GM21825 (cell line): ENCODE data around the gene GCNT4.

Experiments used
- ATAC-seq: cut with Tn5 transposase; IDR thresholded peaks from one replicate; pipeline ENCODE4 v1.9.1; 2021; ENCODE audit warnings: mild to moderate bottlenecking, moderate library complexity; ENCODE audit not compliant: unreplicated experiment

GCNT4 gene

DNA sequence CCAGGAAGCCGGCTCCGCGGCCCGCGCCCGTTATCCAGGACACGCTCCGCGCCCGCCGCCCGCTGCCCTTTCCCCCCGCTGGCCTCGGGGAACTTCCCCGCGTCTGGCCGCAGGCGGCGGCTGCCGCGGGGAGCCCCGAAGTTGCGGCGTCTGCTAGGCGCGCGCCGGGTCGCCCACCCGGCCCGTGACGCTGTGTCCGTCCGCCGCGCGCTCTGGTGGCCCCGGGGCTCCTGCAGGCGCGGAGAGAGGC lies 621 bp upstream of the GCNT4 start:
- ATAC-seq: no peak

DNA sequence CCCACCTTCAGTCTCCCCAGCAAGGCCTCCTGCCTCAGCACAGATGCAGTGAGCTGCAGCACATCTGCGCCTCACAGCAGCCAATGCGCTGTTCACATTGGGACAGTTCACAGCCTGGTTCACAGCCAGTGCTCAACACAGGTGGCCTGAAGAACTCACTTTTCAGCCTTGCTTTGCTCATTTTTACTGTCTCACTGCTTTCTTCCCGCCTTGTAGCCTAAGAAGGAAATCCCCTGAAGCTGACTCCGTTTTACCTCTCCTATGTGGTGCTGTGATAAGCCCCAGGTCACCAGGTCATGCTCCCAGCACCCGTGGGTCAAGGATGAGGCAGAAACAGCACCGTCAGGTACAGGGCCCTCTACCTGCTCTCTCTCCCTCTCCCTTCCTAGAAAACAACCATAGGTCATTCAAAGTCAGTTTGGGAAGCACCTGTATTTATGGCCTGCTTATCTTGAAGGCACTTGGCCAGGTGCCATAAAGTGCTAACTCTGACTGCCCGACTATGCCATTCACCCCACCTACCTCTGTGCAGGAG lies 1.1 kb downstream of the GCNT4 start:
- ATAC-seq: no peak

DNA sequence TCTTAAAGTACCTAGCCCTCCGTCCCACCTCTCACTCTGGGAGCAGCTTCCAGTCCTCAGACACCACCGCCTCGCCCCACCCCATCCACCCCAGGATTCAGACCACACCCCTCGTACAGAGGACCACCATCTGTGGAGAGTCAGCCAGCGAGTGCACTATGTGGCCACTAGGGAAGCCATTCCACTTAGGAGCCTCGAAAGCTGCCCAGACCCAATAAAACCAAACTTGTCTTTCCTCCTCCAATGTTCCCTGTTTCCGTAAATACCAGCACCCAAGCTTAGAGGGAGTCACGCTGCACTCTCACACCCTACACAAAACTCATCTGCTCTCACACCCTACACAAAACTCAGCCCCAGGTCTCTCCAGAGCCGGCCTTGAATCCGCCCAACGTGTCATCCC lies 1.9 kb downstream of the GCNT4 start:
- ATAC-seq: no peak

DNA sequence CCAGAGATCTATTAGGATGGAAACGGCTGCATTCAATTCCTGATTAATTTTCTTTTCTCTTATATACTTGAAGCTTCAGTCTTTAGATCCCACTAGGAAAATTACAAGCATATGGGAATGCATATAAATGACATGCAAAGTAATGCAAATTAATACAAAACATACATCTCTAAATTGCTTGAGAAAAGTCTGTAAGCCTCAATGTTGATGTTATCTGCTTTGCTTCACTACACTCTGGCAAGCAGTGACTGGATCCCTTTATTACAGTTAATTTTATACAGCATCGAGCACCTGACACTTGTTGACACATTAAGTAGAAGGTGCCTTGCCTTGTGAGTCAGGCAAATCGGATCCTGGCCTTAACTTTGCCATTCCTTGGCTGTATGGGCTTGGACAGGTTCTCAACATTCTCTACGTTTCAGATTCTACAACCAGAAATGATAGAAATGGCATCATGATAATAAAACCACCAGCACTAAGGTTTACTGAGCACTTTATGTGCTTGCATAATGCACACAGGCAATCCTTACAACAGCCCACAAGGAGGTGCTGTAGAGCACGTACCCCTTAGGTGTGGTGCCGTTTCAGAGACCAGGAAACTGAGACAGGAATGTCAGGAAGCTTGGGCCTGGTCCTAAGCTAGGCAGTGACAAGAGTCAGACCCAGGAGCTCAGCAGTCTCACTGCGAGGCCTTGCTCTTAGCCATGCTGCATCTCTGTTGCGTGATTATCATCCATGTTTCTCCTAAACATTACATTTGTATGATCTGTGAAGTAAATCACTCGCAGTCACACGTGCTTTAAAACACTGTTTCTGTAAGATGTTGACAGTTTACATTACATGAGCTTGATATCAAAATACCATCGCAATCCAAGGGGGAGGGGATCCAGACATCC lies 2.7 kb downstream of the GCNT4 start:
- ATAC-seq: no peak

DNA sequence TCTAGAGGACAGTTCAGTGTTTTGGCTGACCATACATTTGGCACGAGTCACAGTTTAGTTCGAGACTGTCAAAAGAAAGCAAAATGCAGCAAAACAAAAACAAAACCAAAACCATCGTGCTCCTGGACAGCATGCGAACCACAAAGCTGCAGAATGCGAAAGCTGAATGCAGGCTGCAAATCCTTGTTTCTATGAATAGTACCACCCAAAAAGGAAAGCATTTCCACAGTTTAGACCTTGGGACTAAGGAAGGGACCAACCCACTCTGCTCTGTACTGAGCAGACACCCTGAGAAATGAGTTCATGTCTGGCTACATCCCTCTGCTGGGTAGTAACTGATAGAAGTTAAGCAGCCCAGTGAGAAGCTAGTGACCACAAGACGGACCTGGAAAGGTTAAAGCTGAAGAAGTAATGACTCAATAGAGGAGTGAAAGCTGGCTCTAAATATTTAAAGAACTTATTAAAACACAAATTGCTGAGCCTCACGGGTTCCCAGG lies 3.9 kb downstream of the GCNT4 start:
- ATAC-seq: peak; percentile 36

DNA sequence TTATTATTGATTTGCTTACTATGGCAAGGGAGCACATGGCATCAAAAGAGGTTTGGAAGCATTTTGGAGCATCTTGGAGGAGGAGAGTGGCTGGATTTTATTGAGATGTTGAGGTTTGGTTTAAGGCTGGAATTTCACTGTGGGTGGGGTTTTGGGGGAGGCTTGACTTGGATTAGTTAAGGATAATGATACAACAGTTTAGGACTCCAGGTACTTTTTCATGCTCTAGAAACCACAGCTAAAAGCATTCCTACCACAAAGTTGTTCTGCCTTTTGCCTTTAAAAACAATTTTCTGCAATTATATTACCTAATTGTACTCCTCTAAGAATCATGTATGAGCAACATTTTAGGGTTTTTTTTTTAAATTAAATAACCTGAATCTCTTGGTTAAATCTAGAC lies 5.0 kb downstream of the GCNT4 start:
- no peak for ATAC-seq

DNA sequence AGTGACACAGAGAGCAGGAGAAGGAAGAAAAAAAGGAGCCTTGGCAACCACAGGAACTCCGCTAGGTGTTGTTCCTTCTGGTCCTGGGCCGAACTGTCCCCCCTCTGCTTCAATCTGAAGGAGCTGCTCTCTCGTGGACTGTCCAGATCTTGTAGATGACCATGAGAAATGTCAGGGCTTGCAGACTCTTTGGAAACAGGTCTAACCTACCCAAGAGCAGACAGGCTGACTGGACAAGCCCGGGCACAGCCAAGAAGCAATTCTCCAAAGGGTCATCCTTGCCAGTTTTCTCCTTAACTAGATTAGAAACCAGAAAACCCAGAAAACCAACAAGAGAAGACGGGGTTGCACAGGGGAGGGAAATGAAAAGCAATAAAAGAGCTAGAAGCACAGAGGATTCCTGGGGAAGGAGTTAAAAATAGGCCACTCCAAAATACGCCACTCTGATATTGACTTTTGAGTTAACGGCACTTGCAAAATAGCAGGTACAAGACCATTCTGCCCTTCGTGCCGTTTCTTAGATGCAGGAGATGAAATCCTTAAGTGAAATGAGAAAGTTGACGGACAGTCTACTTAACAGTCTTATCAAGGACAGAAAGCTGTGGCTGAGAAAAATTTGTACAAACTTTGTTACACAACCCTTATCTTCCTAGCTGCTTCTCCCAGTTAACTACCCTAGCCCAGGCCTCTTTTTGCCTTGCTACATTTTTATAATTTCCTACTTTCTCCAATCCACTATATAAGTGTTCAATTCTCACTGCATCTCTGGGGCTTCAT lies 5.8 kb downstream of the GCNT4 start:
- ATAC-seq: no peak

DNA sequence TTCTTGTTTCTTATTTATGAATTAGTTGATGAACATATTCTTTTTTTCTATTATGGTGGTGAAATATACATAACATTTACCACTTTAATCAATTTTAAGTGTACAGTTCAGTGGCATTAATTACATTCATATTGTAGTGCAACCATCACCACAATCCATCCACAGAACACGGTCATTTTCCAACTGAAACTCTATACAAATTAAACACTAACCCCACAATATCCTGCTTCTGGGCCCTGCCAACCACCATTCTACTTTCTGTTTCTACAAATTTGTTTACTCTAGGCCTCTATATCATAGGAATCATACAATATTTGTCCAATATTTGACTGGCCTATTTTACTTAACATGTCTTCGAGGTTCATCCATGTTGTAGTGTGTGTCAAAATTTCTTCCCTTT lies 7.3 kb downstream of the GCNT4 start:
- ATAC-seq: no peak

DNA sequence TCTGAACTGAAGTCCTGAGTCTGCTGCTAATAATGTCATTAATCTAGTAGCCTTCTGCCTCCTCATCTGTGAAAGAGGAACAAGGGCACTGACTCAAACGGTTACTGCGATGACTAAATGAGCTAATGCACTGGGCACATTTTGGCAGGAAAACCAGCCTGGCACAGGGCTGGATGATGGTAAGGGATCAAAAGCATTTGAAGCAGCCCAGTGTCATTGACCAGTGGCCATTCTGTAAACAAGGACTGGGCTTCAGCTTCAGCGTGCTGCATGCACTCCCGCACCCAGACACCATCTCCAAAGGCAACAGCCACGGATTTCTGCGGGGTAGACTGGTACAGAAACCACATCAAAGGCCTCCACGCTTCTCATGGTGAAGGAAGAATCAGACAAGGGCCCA lies 8.0 kb downstream of the GCNT4 start:
- no peak for ATAC-seq

DNA sequence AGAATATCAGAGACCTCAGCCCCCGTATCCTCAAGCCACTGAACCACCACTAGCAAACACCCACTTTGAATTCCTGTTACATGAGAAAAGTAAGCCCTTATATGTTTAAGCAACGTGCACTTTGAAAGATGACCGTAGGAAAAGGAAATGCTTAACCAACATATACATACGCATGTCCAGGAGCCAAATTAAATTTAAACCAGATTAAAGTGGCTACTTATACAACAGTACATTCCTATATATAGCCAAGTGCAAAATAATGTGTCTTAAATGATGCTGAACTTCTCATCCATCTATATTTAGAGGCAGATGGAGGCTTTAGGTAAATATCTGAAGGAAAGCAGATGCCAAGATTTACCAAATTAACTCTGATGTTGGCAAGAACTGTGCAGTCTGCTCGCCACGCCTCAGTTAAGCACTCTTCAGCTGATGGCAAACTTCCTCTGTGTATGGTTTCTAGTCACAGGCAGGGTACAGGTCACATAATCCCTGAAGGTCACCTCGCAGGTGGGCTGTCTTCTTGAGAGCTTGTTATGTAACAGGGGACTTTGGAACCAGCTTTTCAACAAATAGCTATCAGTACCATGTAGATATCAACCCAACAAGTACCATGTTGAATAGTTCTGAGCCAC lies 8.6 kb downstream of the GCNT4 start:
- ATAC-seq: no peak

DNA sequence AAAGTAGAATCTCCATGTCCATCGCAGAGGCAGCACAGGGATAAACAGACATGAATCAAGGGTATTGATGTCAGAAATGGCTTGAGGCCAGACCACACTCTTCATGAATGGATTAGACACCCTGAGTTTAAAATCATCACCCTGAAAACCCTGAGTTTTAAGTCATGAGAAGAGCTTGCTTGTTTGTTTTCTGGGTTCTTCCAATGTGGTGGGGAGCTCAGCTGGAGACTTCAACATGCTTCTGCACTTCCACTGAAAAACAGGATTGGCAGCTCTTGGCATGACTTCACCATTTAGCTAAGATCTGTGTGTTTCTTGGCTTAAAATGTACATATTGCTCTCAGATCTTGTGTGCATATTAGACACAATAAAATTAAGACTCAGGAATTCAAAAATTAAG lies 9.8 kb downstream of the GCNT4 start:
- no peak for ATAC-seq

DNA sequence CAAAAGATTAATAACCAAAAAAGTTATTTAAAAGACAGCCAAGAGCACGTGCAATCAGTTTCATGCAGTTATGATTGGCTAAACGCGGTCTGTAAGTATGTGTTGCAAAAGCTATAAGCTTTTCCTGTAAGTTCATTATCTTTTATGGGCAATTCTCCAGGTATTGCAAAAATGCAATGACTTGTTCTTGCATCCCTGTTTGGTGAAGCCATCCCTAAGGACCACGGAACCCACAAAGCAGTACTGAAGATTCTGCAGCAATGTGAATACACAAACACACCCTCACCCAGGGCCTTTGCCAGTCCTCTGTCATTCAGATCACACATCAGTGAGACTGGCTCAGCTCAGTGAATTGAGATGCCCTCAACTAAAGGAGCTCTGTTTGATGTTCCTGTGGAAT lies 11.4 kb downstream of the GCNT4 start:
- no peak for ATAC-seq

DNA sequence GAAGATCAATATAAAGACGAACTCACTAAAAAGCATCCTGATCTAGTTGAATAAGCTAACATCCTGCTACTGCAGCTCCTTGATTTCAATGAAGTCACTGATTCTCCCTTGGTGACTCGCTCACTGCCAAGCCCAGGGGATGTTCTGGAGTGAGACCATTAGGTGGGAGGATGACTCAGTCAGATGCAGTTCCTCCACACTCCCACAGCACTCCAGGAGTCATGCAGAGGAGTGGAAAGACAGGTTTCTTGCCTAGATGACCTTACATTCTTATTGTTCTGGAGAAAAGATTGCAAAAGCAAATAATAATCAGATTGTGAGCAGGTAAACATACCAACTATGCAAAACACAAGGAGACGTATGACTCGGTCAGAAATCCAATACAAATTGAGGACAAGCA lies 15.3 kb downstream of the GCNT4 start:
- ATAC-seq: no peak

DNA sequence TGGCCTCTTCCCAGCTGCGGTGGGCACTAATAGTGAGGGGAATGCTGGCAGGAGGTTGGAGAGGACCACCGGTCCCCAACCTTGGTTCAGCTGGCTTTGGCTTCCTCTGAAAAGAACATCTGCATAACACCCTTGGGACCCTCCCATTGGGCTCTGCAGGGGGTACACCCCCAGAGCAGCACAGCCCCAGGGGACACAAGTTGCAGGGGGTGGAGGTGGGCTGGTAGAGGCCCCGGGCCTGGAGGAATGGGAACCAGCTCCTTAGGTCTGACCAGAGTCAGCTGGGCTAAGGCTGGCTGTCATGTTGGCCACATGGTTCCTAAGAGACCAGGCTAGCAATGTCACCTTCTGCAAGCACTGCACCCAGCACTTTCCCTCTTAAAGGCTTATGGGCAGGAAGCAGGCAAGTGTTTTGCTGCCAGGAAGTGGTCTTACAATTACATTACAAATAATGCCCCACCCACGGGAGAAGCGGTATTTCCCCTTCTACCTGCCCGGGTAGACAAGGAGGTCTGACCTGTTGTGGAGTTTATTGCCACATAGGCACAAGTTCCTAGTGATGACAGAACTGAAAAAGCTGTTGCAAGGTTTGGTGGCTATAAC lies 18.1 kb downstream of the GCNT4 start:
- ATAC-seq: no peak

DNA sequence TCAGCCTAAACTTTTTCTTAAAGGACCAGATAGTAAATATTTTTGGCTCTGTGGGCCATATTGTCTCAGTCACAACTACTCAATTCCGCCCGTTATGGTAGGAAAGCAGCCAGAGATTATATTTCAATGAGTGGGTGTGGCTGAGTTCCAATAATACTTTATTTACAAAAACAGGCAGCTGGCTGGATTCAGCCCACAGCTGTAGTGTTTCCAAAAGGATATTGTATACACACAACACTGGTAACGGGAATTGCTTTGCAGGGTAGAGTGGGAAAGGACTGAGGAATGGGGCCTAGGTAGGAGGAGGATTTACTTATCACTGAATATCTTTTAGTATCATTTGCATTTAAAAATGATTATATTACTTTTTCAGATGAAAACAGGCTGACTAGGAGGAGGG lies 21.0 kb downstream of the GCNT4 start:
- no peak for ATAC-seq

DNA sequence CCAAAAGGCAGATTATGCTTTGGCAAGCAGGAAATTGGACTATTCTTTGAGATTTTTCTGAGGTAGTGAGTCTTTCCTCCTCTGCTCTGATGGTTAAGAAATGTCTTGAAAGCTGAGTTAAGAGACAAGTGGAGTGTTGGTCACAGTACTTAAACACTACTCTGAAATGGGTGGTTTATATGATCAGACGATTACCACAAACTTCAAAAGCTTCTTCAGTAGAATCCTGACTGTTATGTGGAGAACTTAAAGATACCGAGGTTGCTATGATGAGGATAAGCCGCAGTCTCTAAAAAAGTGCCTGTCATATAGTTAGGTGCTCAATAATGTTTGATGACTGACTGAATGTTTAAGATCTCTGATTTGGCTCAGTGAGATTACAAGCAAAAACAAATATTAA lies 24.3 kb downstream of the GCNT4 start:
- ATAC-seq: no peak

DNA sequence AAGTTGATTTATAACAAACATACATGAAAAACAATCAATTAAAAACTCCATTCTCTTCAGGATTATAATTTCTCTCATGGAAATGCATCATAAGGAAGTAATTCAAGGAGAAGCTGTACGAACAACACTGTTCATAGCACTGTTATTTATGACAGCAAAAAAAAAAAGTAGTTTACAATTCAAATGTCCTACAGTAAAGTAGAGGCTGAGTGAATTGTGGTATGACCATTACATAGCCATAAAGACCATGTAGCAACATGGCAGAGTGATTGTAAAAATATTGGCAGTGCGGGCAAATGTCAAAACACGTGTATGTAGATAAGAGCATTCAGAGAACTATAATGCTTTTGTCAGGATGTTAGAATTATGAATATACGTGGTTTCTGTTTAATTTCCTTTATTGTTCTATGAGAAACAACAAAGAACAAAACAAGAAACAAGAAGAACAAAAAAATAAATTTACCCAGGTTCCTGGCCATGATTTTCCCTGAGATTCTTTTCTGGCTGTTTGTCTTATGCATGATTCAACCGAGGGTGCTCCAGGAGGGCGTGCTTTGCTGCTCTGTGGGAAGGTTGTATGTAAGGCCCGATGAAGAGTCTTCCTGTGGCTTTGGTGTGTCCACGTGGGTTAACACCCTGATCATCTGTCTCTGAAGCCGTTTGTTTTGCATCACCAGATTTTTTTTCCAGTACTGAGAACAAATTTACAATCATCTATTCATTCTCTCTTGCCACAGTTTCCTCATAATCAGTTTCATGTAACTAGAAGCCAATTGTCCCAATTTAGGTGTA lies 28.8 kb downstream of the GCNT4 start:
- ATAC-seq: no peak

DNA sequence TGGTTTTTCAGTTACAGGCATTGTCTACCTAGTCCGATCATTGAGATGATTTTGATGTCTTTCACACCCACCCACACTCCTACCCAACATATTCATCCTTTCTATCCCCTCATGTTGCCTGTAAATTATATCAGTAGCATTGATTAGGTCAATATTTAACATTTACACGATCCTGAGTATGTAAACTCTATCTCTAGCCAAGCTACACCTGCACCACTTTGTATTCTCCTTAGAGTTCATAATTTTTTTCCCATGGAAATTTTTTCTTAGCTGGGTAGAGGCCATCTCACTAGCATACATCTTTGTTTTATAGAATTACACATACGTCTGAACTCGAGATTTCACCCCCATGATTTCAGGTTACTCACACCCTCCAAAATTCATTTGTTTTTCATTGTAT lies 30.6 kb downstream of the GCNT4 start:
- ATAC-seq: no peak

DNA sequence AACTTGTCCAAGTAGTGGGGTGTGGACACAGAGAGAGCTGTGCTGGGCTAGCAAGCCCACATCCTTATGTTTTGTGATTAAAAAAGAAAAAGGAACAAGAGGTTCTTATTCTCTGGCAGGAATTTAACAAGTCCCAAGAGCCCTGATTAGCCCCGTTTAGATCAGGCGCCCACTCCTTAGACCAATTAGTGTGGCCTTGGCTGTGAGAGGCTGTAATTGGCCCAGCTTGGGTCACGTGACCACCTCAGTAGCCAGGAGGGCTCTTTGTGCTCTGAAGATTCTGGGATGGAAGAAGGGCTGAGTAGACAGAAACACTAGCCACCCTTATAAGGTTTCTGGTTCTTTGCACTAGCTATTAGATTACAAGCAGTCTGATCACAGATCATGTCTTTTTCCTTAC lies 31.1 kb downstream of the GCNT4 start:
- no peak for ATAC-seq

DNA sequence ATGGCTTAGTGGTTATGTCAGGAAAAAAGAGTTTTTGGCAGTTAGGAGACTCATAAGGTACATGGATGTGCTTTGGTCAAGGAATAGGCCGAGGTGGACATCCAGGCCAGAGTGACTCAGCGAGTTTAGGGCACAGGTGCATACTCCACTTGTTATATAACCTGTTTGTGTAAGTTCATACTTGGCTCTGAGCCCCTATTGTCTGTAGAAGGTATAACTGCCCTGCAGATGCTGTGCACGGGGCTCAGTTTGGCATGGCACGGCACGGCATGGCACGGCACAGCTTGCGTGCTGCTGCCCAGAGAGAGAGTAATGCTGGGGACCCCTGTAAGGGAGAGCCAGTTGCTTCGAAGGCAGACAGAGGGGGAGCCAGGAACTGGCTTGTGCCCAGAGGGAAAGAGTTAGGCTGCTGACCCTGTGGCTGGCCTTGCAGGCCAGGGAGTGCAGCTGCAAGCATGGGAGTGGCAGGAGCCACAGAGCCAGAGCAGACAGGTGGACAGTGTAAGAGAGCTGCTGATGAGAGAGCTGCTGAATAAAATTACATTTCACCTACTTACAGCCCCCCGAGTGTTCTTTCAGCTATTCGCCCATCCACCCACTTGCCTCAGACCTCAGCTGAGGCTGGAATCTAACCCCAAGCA lies 32.2 kb downstream of the GCNT4 start:
- no peak for ATAC-seq
